Adrenal gland (tissue), 5 donors: ENCODE data around the gene SLC35F2.

ENCODE experiments used
- CTCF ChIP-seq, 6 experiments: fragments of 450-650 bp in 4 of 6; fragments of 200-600 bp in 2 of 6; sonication (generic) in 1 of 6; IDR thresholded peaks; 1 replicate in 5 of 6; 2 replicates in 1 of 6; pipeline versions ENCODE4 v1.5.1 to v1.8.0; 2016 to 2021; ENCODE audit warnings: antibody characterized with exemption in 6 of 6, mild to moderate bottlenecking in 2 of 6, moderate library complexity in 1 of 6
- POLR2A ChIP-seq, 2 donors: fragments of 450-650 bp; IDR thresholded peaks; one replicate each; pipeline ENCODE4 v1.6.1; 2017; ENCODE audit warnings: antibody characterized with exemption in 2 of 2, mild to moderate bottlenecking in 2 of 2, moderate library complexity in 1 of 2
- donor health status: DM: no; HTN: no; CAD: no.

DNA sequence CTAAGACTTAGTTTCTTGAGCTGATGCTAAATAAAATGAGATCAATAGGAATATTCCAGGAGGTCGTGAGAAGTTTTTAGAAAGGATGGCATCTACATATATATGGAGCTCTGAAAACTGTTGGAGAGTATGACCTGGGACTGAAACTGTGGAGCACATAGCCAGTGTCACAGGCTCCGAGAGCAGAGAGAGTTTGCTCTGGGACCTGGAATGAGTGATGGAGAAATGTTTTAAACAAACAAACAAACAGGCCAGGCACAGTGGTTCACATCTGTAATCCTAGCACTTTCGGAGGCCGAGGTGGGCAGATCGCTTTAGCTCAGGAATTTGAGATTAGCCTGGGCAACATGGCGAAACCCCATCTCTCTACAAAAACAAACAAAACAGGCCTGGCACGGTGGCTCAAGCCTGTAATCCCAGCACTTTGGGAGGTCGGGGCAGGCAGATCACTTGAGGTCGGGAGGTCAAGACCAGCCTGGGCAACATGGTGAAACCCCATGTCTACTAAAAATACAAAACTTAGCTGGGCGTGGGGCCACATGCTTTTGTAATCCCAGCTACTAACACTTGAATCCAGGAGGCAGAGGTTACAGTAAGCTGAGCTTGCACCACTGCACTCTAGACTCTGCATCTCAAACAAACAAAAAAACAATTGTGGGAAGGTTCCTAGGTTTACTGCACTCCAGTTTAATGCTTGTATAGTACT is 67.1 kb downstream of the SLC35F2 start:
- TF ChIP-seq CTCF (IDR thresholded peaks at IDR 0.05) (no peak), POLR2A (IDR thresholded peaks at IDR 0.05) (no peak)
